Keratinocyte (primary cell): Measurements from ENCODE around the gene ADARB2. TPM values are rescaled to one million over a fixed set of nuclear protein-coding genes. Genes with fewer than 3 reads are reported as not detected.

Source experiments
- DNase-seq: peaks from one replicate; pipeline ENCODE4 v3.0.0-alpha.2; 2011; ENCODE audit warnings: low read depth, missing footprints, low spot score
- FAIRE-seq: peaks from 2 replicates; lab custom pipeline; 2011; peaks lifted over from hg19 to GRCh38; lab: Jason Lieb, UNC
- H2AFZ ChIP-seq: 2 replicates; pipeline ENCODE4 v1.6.0; 2012; ENCODE audit warnings: low read length, control low read depth, inconsistent platforms; ENCODE audit not compliant: control insufficient read depth
- H3K27ac ChIP-seq: 2 replicates; pipeline ENCODE4 v1.5.1; 2011; ENCODE audit warnings: low read length; ENCODE audit not compliant: control insufficient read depth, insufficient read depth
- H3K27me3 ChIP-seq: 3 replicates; pipeline ENCODE4 v1.6.0; 2011; ENCODE audit warnings: low read length; ENCODE audit not compliant: control insufficient read depth, insufficient read depth; ENCODE audit errors: extremely low read depth
- H3K36me3 ChIP-seq, 2 experiments: 2 replicates in 1 of 2; 3 replicates in 1 of 2; pipeline ENCODE4 v1.5.1; 2011; ENCODE audit warnings: low read length in 2 of 2, mild to moderate bottlenecking in 1 of 2; ENCODE audit not compliant: control insufficient read depth in 2 of 2, insufficient read depth in 2 of 2; ENCODE audit errors: extremely low read depth in 1 of 2
- H3K4me1 ChIP-seq: 3 replicates; pipeline ENCODE4 v1.5.1; 2011; ENCODE audit warnings: low read length; ENCODE audit not compliant: control insufficient read depth, insufficient read depth; ENCODE audit errors: extremely low read depth
- H3K4me2 ChIP-seq: 3 replicates; pipeline ENCODE4 v1.6.0; 2011; ENCODE audit warnings: low read depth, low read length; ENCODE audit not compliant: control insufficient read depth, insufficient read depth; ENCODE audit errors: extremely low read depth
- H3K4me3 ChIP-seq, 3 experiments: fragments of 200-600 bp in 1 of 3; sonication (generic) in 1 of 3; 2 replicates in 2 of 3; 3 replicates in 1 of 3; pipeline ENCODE4 v1.5.1; 2011 to 2016; ENCODE audit warnings: low read length in 3 of 3, mild to moderate bottlenecking in 3 of 3, control low read depth in 2 of 3, inconsistent platforms in 1 of 3, low read depth in 1 of 3, mixed read lengths in 1 of 3, mixed run types in 1 of 3, moderate library complexity in 1 of 3; ENCODE audit not compliant: control insufficient read depth in 2 of 3, insufficient read depth in 2 of 3; ENCODE audit errors: extremely low read depth in 1 of 3
- H3K79me2 ChIP-seq: 2 replicates; pipeline ENCODE4 v1.6.0; 2012; ENCODE audit warnings: low read length; ENCODE audit not compliant: control insufficient read depth, insufficient read depth
- H3K9ac ChIP-seq: 3 replicates; pipeline ENCODE4 v1.6.0; 2011; ENCODE audit warnings: low read length; ENCODE audit not compliant: control insufficient read depth, insufficient read depth; ENCODE audit errors: extremely low read depth
- H3K9me1 ChIP-seq: 3 replicates; pipeline ENCODE4 v1.6.0; 2011; ENCODE audit warnings: low read length; ENCODE audit not compliant: control insufficient read depth, insufficient read depth; ENCODE audit errors: extremely low read depth
- H3K9me3 ChIP-seq: 2 replicates; pipeline ENCODE4 v1.5.1; 2012; ENCODE audit warnings: low read depth, low read length; ENCODE audit not compliant: control insufficient read depth
- H4K20me1 ChIP-seq: 3 replicates; pipeline ENCODE4 v1.6.0; 2011; ENCODE audit warnings: low read length; ENCODE audit not compliant: control insufficient read depth, insufficient read depth; ENCODE audit errors: extremely low read depth
- CTCF ChIP-seq, 3 experiments: IDR thresholded peaks in 1 of 3; conservative IDR thresholded peaks in 1 of 3; optimal IDR thresholded peaks in 1 of 3; 2 replicates in 2 of 3; 3 replicates in 1 of 3; pipeline versions ENCODE3 to v1.5.1; 2011; ENCODE audit warnings: low read length in 3 of 3, mild to moderate bottlenecking in 3 of 3, moderate library complexity in 2 of 3, control low read depth in 1 of 3, inconsistent platforms in 1 of 3; ENCODE audit not compliant: insufficient read depth in 2 of 3; ENCODE audit errors: extremely low read depth in 1 of 3
- EZH2 ChIP-seq: IDR thresholded peaks from one replicate; pipeline ENCODE4 v1.6.1; 2012; ENCODE audit warnings: inconsistent platforms, mild to moderate bottlenecking, low read length, moderate library complexity
- dilution Hi-C: fragments of 300-500 bp; cut with MboI; formaldehyde crosslinking; loops from one replicate; pipeline ENCODE4 v1.7.0; 2020; ENCODE audit warnings: low sequenced_read_pairs; ENCODE audit not compliant: extremely low pct_ligation_motif_present
- polyA plus RNA-seq, 5 experiments: library from polyadenylated mRNA; depleted of rRNA in 3 of 5; stranded (reverse) in 3 of 5; stranded (forward) in 1 of 5; unstranded in 1 of 5; fragments of >200 nt; gene quantifications; 1 replicate in 1 of 5; 2 replicates in 3 of 5; 3 replicates in 1 of 5; pipeline versions ENCODE4 v1.2.1 to v1.2.3, GENCODE V29; 2011 to 2012; ENCODE audit warnings: missing spikeins in 2 of 5, low read depth in 1 of 5, low replicate concordance in 1 of 5

The ADARB2 gene
- polyA plus RNA-seq, 1 donor (not counting 4 experiments of a cell fraction or from before 2014, with no cell fraction given): not detected

- H3K79me2 ChIP-seq: no peaks in the 10 kb centered on the region
- H4K20me1 ChIP-seq: no peaks in the 10 kb centered on the region
- H3K4me2 ChIP-seq: no peak overlapping the region
- H3K4me1 ChIP-seq: no peaks in the 10 kb centered on the region
- no peaks in the 10 kb centered on the region for H3K9me3 ChIP-seq
- no peak overlapping the region for H3K4me3 ChIP-seq
- FAIRE-seq (no peak), DNase-seq (no peak)
- no peaks in the 10 kb centered on the region for H3K36me3 ChIP-seq
- no peak overlapping the region for H3K9ac ChIP-seq
- no peak overlapping the region for H3K27ac ChIP-seq
- no peaks in the 10 kb centered on the region for H3K9me1 ChIP-seq
- dilution Hi-C loops: no loop called here
- TF ChIP-seq EZH2 (no peak), CTCF (optimal IDR thresholded peaks at IDR 0.05 in 1 of 3, IDR thresholded peaks at IDR 0.05 in 1 of 3, conservative IDR thresholded peaks at IDR 0.05 in 1 of 3; ENCODE audit: extremely low read depth in 1 of 3, insufficient read depth in 2 of 3, low read length in 3 of 3) (no peak)
- H2AFZ ChIP-seq: no peak overlapping the region
- H3K27me3 ChIP-seq: no peaks in the 10 kb centered on the region
Measured at GRCh38 chr10:1591742-1592141, 145.6 kb downstream of the ADARB2 start.

GRCh38 chr10:1591045-1591444, 146.3 kb downstream of the ADARB2 start:
- Histone ChIP-seq H3K27me3 (no peaks in the 10 kb centered on the region), H2AFZ (no peak overlapping the region), H3K9me3 (no peaks in the 10 kb centered on the region), H3K4me1 (no peaks in the 10 kb centered on the region), H3K27ac (no peak overlapping the region), H3K79me2 (no peaks in the 10 kb centered on the region), H3K4me3 (no peak overlapping the region), H4K20me1 (no peaks in the 10 kb centered on the region), H3K4me2 (no peak overlapping the region), H3K9me1 (no peaks in the 10 kb centered on the region), H3K9ac (no peak overlapping the region), H3K36me3 (no peaks in the 10 kb centered on the region)
- dilution Hi-C loops: no loop called here
- FAIRE-seq (no peak), DNase-seq (no peak)
- no peak for TF ChIP-seq EZH2
- TF ChIP-seq CTCF (optimal IDR thresholded peaks at IDR 0.05 in 1 of 3, IDR thresholded peaks at IDR 0.05 in 1 of 3, conservative IDR thresholded peaks at IDR 0.05 in 1 of 3; ENCODE audit: extremely low read depth in 1 of 3, insufficient read depth in 2 of 3, low read length in 3 of 3): no peak
